GM12873 (cell line): ENCODE results near the gene CLDN19.
A peak's percentile ranks its signal among the peaks of the same experiment; 100 is the strongest.

Experiments used
- CTCF ChIP-seq: IDR thresholded peaks from 2 replicates; pipeline ENCODE4 v1.5.1; 2012; ENCODE audit warnings: low read depth, mild to moderate bottlenecking, moderate library complexity, low read length, control low read depth; ENCODE audit not compliant: insufficient read depth; ENCODE audit errors: missing control alignments

Gene CLDN19

GRCh38 chr1:42759114-42759513 is 19.1 kb upstream of the CLDN19 start:
- TF ChIP-seq CTCF: no peak

GRCh38 chr1:42758641-42759040 is 18.6 kb upstream of the CLDN19 start:
- no peak for TF ChIP-seq CTCF

GRCh38 chr1:42757892-42758275 is 17.8 kb upstream of the CLDN19 start:
- TF ChIP-seq CTCF: no peak

GRCh38 chr1:42756956-42757891 is 17.2 kb upstream of the CLDN19 start:
- peak; percentile 71 for TF ChIP-seq CTCF

GRCh38 chr1:42753070-42753469 is 13.0 kb upstream of the CLDN19 start:
- TF ChIP-seq CTCF: no peak

- TF ChIP-seq CTCF: no peak
These were observed 12.2 kb upstream of the CLDN19 start for GRCh38 chr1:42752284-42752683.

GRCh38 chr1:42750041-42750440 is 10.0 kb upstream of the CLDN19 start:
- TF ChIP-seq CTCF: no peak
